Measurements from ENCODE around the gene TMEM263. TPM values are rescaled to one million over a fixed set of nuclear protein-coding genes. Genes with fewer than 3 reads are reported as not detected.
A peak's percentile ranks its signal among the peaks of the same experiment; 100 is the strongest.

Gene TMEM263
- total and polyA plus RNA-seq, 9 of the 15 experiments (the other 6 are each of a cell fraction or from before 2014, with no cell fraction given) = 12.6 to 36.7 (median 24.4) TPM

GRCh38 chr12:106955377-106956047, at the start of gene TMEM263 (continued):
- TF ChIP-seq STAT6 (CRISPR knock-in tag; IDR thresholded peaks at IDR 0.05) (no peak), MLX (CRISPR knock-in tag; conservative IDR thresholded peaks at IDR 0.05) (no peak), HDAC8 (tag; IDR thresholded peaks at IDR 0.05) (no peak), ZC3H4 (CRISPR knock-in tag; IDR thresholded peaks at IDR 0.05; ENCODE audit: borderline replicate concordance) (no peak), ADNP (tag; IDR thresholded peaks at IDR 0.05) (no peak), ZFP36 (IDR thresholded peaks at IDR 0.05; ENCODE audit: low read depth, low read length, partially characterized antibody) (no peak), HOMEZ (CRISPR knock-in tag; IDR thresholded peaks at IDR 0.05) (0 out of 2 replicates have a peak, but pooled peaks have one; percentile 76), ZNF184 (CRISPR knock-in tag; IDR thresholded peaks at IDR 0.05) (no peak), MYC (IDR thresholded peaks at IDR 0.05; ENCODE audit: low read depth, low read length) (no peak), MYC (CRISPR knock-in tag; IDR thresholded peaks at IDR 0.05; ENCODE audit: borderline replicate concordance, low read depth) (no peak), TAF1 (IDR thresholded peaks at IDR 0.05; ENCODE audit: control insufficient read depth, extremely low read depth, insufficient read depth, low read length, severe bottlenecking) (peak; percentile 75), XRCC3 (IDR thresholded peaks at IDR 0.05) (no peak), MCM7 (IDR thresholded peaks at IDR 0.05) (no peak), BCOR (IDR thresholded peaks at IDR 0.05) (no peak), ILK (tag; IDR thresholded peaks at IDR 0.05; ENCODE audit: borderline replicate concordance, low read depth) (no peak), MCM5 (IDR thresholded peaks at IDR 0.05; ENCODE audit: low read depth) (no peak), ZNF232 (CRISPR knock-in tag; IDR thresholded peaks at IDR 0.05) (no peak), CREB3L1 (IDR thresholded peaks at IDR 0.05; ENCODE audit: borderline replicate concordance, low read depth) (peak; percentile 100), ELF1 (tag; IDR thresholded peaks at IDR 0.05) (no peak), ZNF24 (IDR thresholded peaks at IDR 0.05) (no peak), NFRKB (IDR thresholded peaks at IDR 0.05; ENCODE audit: low read depth) (no peak; the same call in 1 of the 2 replicates), GATAD2A (IDR thresholded peaks at IDR 0.05) (peak; percentile 83; the same call in 1 of the 2 replicates), ZNF175 (CRISPR knock-in tag; IDR thresholded peaks at IDR 0.05; ENCODE audit: low read depth) (0 out of 2 replicates have a peak, but pooled peaks have one; percentile 32), POLR2G (IDR thresholded peaks at IDR 0.05; ENCODE audit: low read depth, low read length) (peak; percentile 97)
